HG02610 (cell line): ENCODE data around the gene SLC35F3.

ENCODE experiments used
- ATAC-seq: cut with Tn5 transposase; IDR thresholded peaks from one replicate; pipeline ENCODE4 v1.9.1; 2021; ENCODE audit warnings: mild to moderate bottlenecking, moderate library complexity; ENCODE audit not compliant: unreplicated experiment

Gene SLC35F3

DNA sequence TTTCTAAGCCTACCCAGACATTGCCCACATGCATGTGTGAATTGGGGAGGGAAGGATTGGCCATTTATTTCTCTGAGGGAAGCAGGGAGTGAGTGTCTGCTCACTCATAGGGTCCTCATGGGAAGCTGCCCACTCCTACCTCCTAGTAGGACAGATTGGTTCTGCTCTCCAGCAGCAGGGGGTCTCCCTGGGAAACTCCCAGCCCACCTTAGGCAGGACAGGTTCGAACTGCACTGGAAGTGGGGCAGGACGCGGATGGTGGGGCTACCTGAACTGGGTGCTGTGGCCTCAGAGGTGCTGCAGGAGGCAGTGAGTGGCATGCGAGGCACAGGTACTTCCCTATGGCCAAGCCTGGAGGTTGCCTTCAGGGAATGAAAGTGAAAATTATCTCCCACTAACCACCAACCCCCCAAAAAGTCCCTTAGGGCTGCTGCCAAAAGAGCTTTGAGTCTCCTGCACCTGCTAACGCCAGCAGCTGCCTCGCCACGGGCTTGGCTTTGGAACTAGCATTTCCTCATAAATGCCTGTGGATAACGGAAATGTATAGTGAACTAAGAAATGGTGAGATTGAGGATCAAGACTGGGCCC, 311.7 kb downstream of the SLC35F3 start:
- peak; percentile 55 for ATAC-seq

GRCh38 chr1:234217316-234217840, 312.9 kb downstream of the SLC35F3 start:
- no peak for ATAC-seq

GRCh38 chr1:234218078-234218477, 313.6 kb downstream of the SLC35F3 start:
- no peak for ATAC-seq

DNA sequence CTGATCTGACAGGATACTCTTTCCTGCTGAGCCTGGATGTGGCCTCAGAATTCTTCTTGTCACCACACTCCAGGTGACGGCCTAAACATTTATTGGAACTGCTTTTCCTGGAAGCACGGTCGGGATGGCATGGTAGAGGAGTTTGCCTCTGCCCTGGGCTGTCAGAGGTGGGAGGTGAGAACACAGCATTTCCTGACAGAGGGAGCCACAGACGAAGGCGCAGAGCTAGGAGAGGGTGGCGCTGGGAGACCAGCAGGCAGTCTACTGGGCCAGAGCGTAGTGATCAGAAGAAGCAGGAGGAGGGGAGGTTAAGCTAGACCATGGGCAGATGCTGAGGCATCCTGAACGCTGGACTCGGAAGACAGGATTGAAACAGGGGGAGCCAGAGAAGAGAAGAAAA, 315.2 kb downstream of the SLC35F3 start:
- ATAC-seq = no peak

- no peak for ATAC-seq
Measured at GRCh38 chr1:234221601-234222000, 317.1 kb downstream of the SLC35F3 start.

GRCh38 chr1:234222561-234223280, 318.2 kb downstream of the SLC35F3 start:
- no peak for ATAC-seq

- ATAC-seq = peak; percentile 47
Measured at GRCh38 chr1:234226113-234226818, 321.8 kb downstream of the SLC35F3 start.

- ATAC-seq = no peak
Measured at GRCh38 chr1:234226819-234227165, 322.3 kb downstream of the SLC35F3 start.

- no peak for ATAC-seq
Measured at GRCh38 chr1:234229581-234230387, 325.3 kb downstream of the SLC35F3 start.

GRCh38 chr1:234230414-234230862, 326.0 kb downstream of the SLC35F3 start:
- ATAC-seq = peak; percentile 60

DNA sequence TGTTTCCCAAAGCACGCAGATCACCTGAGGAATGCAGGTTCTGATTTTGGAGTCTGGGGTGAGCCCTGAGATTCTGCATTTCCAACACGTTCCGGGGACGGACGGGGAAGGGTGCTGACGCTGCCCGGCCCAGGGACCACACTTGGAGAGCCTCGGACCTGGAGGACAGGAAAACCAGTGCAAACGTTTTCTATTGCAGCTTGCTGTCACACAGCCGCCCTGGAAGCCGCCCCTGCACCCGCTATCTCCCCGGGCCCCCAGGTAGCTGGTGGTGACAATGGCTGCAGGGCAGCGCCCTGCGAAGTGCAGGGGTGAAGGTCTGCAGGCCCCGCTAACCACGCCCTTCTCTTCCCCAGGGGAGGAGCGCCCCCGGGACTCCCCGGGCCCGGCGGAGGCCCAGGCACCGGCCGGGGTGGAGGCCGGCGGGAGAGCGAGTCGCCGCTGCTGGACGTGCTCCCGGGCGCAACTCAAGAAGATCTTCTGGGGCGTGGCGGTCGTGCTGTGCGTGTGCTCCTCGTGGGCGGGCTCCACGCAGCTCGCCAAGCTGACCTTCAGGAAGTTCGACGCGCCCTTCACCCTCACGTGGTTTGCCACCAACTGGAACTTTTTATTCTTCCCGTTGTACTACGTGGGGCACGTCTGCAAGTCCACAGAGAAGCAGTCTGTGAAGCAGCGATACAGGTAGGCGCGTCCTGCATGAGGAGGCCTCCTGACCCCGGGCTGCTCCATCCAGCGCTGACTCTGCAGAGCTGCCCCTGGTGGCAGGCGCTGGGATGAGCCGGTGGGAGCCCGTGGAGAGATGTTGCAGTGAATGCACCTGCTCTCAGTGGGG, 326.8 kb downstream of the SLC35F3 start:
- ATAC-seq = no peak

DNA sequence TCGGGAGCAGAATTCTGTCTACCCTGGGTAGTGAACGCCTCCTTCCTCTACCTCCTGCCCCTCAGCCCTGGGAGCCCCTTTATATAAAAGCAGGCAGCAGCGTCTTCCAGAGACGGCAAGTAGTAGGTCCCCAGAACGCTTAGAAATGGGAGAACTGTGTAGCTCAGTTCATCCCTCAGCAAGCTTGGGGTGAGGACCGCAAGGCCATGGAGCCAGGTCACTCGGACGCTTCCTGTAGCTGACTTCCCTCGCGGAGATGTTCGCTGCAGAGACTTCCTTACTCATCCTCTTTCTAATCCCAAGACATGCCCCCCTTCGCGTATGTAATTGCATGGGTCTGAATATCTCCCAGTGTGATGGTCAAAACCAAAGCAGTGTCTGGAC, 327.4 kb downstream of the SLC35F3 start:
- no peak for ATAC-seq

DNA sequence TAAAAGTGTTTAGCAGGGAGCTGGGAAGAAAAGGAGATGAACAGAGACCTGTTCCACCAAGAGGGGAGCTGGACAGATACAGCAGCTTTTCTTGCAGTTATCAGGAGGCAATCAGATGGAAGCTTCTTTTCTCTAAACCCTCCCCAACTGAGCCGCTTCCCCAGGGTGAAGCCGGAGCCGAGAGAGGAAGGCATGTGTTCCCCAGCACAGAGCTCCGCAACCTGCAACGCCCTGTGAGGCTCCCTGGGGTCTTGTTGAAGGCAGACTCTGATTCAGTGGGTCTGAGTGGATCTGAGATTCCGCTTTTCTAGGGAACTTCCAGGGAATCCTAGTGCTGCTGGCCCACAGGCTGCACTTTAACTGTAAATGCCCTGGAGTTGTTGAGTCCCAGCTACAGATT, 329.7 kb downstream of the SLC35F3 start:
- ATAC-seq = no peak

DNA sequence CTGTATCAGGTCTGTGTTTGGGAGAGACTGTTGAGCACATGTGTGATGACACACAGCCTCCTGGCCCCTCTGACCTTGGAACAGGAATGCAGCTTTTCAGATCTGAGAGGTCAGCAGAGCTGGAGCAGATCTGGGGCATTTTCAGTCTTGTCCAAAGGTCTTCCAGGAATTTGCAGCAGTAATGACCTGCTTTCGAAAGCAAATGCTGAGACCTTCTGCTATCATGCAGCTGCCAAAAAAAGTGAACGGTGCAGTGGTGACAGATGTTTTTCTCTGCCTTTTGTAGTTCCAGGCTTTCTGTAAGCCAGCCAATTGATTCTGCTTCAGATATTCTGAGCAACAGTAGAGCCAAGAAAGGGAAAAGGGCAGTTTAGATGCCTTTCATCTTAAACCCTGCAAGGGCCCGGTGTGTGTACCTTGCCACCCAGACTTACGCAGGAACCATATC, 331.0 kb downstream of the SLC35F3 start:
- ATAC-seq = no peak

DNA sequence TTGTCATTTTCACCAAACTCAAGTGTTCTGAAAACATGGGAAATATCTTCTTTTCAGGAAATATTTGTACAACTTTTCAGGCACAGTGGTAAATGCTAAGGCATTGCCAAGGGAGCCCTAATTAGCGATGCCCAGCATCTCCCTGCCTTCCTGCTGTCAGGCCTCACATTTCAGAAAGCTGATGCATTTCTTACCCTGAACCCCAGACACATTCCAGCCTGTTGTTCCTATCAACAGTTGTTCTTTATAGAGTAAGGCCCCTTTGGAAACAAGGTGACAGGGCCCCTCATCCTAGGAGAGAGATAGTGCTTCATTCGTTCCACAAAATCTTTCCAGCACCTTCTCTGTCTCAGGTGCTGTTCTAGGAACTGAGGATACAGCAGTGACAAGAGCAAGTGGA, 332.9 kb downstream of the SLC35F3 start:
- ATAC-seq = no peak

DNA sequence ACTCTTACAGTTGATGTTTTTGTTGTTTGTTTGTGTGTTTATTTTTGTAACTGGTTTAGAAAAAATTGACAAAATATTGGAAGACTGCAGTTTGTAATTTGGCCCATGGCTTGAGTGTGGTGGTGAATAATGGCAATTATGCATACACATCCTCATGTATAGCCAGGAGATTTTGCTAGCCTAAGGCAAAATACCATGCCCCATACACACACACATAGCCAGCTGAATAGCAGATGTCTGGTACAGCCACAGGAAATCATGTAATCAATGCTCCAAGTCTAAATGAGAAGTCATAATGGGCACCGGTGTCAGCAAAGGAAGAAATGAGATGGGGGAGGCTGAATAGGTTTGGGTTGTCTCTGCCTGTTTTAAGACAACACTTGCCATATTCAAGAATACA, 333.6 kb downstream of the SLC35F3 start:
- no peak for ATAC-seq

- no peak for ATAC-seq
Measured at GRCh38 chr1:234239515-234239914, 335.0 kb downstream of the SLC35F3 start.

DNA sequence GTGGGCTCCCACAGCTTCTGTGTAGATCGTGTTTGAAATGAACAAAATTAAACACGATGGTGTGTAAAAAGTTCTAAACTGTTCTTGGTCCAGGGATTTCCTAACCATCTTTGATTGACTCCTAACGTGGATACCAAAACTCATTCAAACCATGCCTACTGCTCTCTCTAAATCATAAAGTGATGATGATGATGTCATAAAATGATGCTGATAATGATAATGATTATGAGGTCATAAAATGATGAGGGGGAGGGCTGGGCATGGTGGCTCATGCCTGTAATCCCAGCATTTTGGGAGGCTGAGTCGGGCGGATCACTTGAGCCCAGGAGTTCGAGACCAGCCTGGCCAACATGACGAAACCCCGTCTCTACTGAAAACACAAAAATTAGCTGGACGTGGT, 335.5 kb downstream of the SLC35F3 start:
- no peak for ATAC-seq

- no peak for ATAC-seq
Measured at GRCh38 chr1:234240680-234241079, 336.2 kb downstream of the SLC35F3 start.

- ATAC-seq = no peak
Measured at GRCh38 chr1:234241941-234242490, 337.5 kb downstream of the SLC35F3 start.
